Neural progenitor cell (in vitro differentiated cells): ENCODE results near the gene SERP2.

Experiments
- CTCF ChIP-seq: fragments of 200-600 bp; sonication (generic); IDR thresholded peaks from 2 replicates; pipeline ENCODE4 v1.5.1; 2017; ENCODE audit warnings: antibody characterized with exemption, mild to moderate bottlenecking
- EZH2 ChIP-seq: fragments of 200-600 bp; sonication (generic); IDR thresholded peaks from 2 replicates; pipeline ENCODE4 v1.6.1; 2017; ENCODE audit warnings: antibody characterized with exemption, mild to moderate bottlenecking, moderate library complexity
- EZH2phosphoT487 ChIP-seq: fragments of 200-600 bp; sonication (generic); IDR thresholded peaks from 2 replicates; pipeline ENCODE4 v1.6.1; 2017; ENCODE audit warnings: antibody characterized with exemption

DNA sequence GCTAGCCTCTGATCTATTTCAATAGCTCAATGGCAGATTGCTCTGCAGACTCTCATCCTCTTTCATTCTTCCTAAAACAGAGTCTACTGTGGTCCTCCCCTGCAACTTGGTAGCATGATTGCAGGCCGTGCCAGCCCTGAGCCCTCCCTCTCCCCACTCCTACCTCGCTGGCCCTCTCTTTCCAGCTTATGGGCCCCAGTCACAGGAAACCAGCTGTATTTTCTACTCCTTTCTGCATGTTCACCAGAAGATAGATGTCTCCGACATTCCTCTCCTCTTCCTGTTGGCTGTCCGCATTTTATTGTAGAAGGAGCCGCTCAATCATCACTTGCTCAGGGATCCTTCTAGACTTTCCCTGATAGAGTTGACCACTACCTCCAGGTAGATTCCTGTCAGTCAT, 50.2 kb downstream of the SERP2 start:
- TF ChIP-seq CTCF, result no peak
- TF ChIP-seq EZH2, result no peak
- TF ChIP-seq EZH2phosphoT487, result no peak
